ENCODE results near the gene CAP2. TPM values are rescaled to one million over a fixed set of nuclear protein-coding genes. Genes with fewer than 3 reads are reported as not detected.

CAP2 gene
- total RNA-seq, 4 donors from 2014 or later = 1.5 to 11.5 (median 4.6) TPM

- TF ChIP-seq CTCF (IDR thresholded peaks at IDR 0.05; ENCODE audit: low read depth) = no peak
Measured at GRCh38 chr6:17596085-17596484, 202.7 kb downstream of the CAP2 start.

- no peak for TF ChIP-seq CTCF (IDR thresholded peaks at IDR 0.05; ENCODE audit: low read depth)
Measured at GRCh38 chr6:17599877-17600526, 206.6 kb downstream of the CAP2 start, which contains the start of gene FAM8A1. Gene FAM8A1, plus strand, starts transcription at chr6:17600302. Its CDS starts 108 bp downstream, at chr6:17600410.

- TF ChIP-seq CTCF (IDR thresholded peaks at IDR 0.05; ENCODE audit: low read depth) = no peak
Measured at GRCh38 chr6:17600527-17601385, 207.4 kb downstream of the CAP2 start.

- no peak for TF ChIP-seq CTCF (IDR thresholded peaks at IDR 0.05; ENCODE audit: low read depth)
Measured at GRCh38 chr6:17601386-17601703, 207.9 kb downstream of the CAP2 start.

GRCh38 chr6:17602888-17603287, 209.5 kb downstream of the CAP2 start:
- no peak for TF ChIP-seq CTCF (IDR thresholded peaks at IDR 0.05; ENCODE audit: low read depth)

DNA sequence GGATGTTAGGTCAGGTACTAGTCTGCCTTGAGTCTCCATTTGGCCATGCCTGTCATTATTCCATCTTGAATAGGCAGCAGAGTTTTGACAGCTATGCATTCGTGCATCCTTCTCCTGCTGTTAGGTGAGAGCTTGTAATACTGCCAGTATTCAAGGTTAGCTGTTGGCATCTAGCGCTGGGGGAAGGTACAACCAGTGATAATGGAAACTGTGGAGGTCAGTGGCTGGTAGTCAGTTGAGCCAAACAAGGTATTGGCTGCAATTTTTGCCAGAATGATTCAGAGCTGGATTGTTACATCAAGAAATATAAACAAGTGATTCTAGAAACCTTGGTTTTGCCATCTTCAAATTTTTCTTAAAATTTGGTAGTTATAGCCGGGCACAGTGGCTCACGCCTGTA, 213.2 kb downstream of the CAP2 start:
- no peak for TF ChIP-seq CTCF (IDR thresholded peaks at IDR 0.05; ENCODE audit: low read depth)

Small RNA genes lying within 50 kb of the gene (small RNA-seq; reads per million reads assigned to genes)
- not detected for gene SUMO2P13

Other genes starting within 250 kb of the CAP2 start
- 1 to 10 TPM in 1 of 4 donors, under 1 TPM in 3; 0.34 to 4.1 (median 0.55) TPM for gene RBM24, start 112.2 kb upstream of the CAP2 start, total RNA-seq
- gene FAM8A1, start 206.7 kb downstream of the CAP2 start, total RNA-seq = 10 to 100 TPM; 28.1 to 41.4 (median 37.5) TPM

All from subcutaneous adipose tissue (tissue), 4 donors.